Right ventricle myocardium inferior (tissue), 1 donor: ENCODE measurements around the gene MST1R. TPM values are rescaled to one million over a fixed set of nuclear protein-coding genes. Genes with fewer than 3 reads are reported as not detected.

Experiments used
- ATAC-seq: fragments of 200-7000 bp; cut with Tn5 transposase; one replicate; pipeline ENCODE4 v1.9.1; 2020; ENCODE audit warnings: mild to moderate bottlenecking, moderate library complexity
- DNase-seq: peaks from one replicate; pipeline ENCODE4 v3.0.0; 2021; ENCODE audit errors: missing footprints
- intact Hi-C: fragments of 100-400 bp; cut with DNase I; formaldehyde crosslinking; loops from one replicate; pipeline ENCODE4 v1.11.0; 2022
- total RNA-seq: library from RNA; stranded (reverse); fragmentation: NEBNext Ultra II Directional; extraction: Animal tissue kit (Norgen Biotek cat#: 25700); gene quantifications from one replicate; pipeline ENCODE4 v1.2.1, GENCODE V29; 2021
- donor health status: DM: no; HTN: yes; CAD: no; lungs with severe emphysema.

MST1R gene
- total RNA-seq, 1 donor from 2014 or later, result 1.2 TPM

GRCh38 chr3:49855662-49856061 lies 48.0 kb downstream of the MST1R start:
- ATAC-seq (no peak), DNase-seq (no peak)
- intact Hi-C loops, result no loop called here

- DNase-seq (no peak), ATAC-seq (no peak)
- intact Hi-C loops, result no loop called here
These were observed 58.0 kb downstream of the MST1R start for GRCh38 chr3:49845694-49846093.

- intact Hi-C loops, result no loop called here
- DNase-seq (no peak), ATAC-seq (no peak)
These were observed 59.0 kb downstream of the MST1R start for GRCh38 chr3:49844464-49845183.

- no peak for ATAC-seq
- DNase-seq, result no peak
- intact Hi-C loops, result no loop called here
These were observed 60.7 kb downstream of the MST1R start for GRCh38 chr3:49842843-49843517.

GRCh38 chr3:49841806-49842205 lies 61.9 kb downstream of the MST1R start:
- intact Hi-C loops, result loop anchor here (2.0 kb wide), 1 partner anchor 65 kb away; no protein-coding TSS in a partner anchor
- no peak for DNase-seq
- ATAC-seq, result no peak

- intact Hi-C loops, result loop anchor here (2.0 kb wide), 1 partner anchor 66 kb away; no protein-coding TSS in a partner anchor
- no peak for DNase-seq
- no peak for ATAC-seq
These were observed 62.5 kb downstream of the MST1R start for GRCh38 chr3:49841126-49841696.

DNA sequence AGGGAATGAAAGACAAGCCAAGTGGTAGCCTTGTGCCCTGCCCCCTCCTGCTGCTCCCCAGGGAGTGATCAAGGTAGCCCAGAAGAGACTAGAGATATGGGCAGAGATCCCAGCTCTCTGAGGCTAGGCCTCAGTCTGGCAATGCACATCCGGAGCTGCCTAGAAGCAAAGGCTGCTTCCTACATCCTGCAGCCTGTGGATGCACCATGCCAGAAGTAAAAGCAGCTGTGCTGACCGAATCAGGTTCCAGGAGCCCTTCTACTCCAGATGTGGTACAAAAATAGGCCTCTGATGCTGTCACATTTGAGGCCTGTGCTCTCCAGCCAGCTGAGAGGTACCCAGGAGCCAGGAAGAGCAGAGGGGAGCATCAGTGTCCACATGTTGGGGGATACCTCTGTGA lies 63.3 kb downstream of the MST1R start:
- intact Hi-C loops, result loop anchor here (2.0 kb wide), 1 partner anchor 66 kb away; no protein-coding TSS in a partner anchor
- DNase-seq (no peak), ATAC-seq (no peak)

DNA sequence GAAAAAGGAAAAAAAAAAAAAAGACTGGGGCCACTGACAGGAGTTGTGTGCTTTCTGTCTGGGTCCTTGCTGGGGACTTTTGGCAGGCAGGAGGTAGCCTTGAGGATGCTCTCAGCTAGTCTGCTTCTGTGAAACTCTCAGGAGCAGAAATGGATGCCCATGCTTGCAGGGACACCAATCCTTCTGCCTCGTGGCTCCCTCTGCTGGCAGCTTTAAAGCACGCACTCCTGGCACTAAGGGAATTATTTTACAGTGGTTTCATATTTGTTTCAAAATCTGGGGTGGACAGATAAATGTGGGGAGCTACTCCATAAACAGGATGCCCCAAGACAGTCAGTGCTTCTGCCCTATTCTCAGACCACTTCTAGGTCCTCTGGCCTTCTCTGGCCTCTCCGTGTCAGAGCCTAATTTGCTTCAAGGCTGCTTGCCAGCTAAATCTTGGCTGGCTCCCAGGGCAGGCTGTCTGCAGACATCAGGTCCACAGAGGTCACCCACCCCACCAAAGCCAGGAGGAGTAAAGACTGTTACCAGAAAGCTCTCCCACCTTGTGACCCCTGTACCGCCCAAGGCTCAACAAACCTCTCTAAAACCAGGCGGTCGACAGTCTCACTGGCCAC lies 64.4 kb downstream of the MST1R start:
- intact Hi-C loops, result loop anchor here (1.0 kb wide), 1 partner anchor 36 kb away; the partner anchor contains the start of gene INKA1
- DNase-seq (peak; percentile 89), ATAC-seq (peak; percentile 85)

Other genes starting within 250 kb of the MST1R start
- gene APEH, start 229.5 kb downstream of the MST1R start, total RNA-seq, result 99.5 TPM
- gene MST1, start 214.4 kb downstream of the MST1R start, total RNA-seq, result 4.6 TPM
- gene RNF123, start 214.3 kb downstream of the MST1R start, total RNA-seq, result 46.1 TPM
- gene AMIGO3, start 184.2 kb downstream of the MST1R start, total RNA-seq, result not detected
- 18.1 TPM for gene GMPPB, start 179.9 kb downstream of the MST1R start, total RNA-seq
- gene IP6K1, start 117.3 kb downstream of the MST1R start, total RNA-seq, result 19.0 TPM
- gene CDHR4, start 104.0 kb downstream of the MST1R start, total RNA-seq, result not detected
- gene INKA1, start 100.6 kb downstream of the MST1R start, total RNA-seq, result 3.1 TPM
- gene UBA7, start 89.9 kb downstream of the MST1R start, total RNA-seq, result 23.1 TPM
- 2.5 TPM for gene TRAIP, start 47.3 kb downstream of the MST1R start, total RNA-seq
- gene CAMKV, start 34.0 kb downstream of the MST1R start, total RNA-seq, result not detected
- 7.7 TPM for gene MON1A, start 25.9 kb upstream of the MST1R start, total RNA-seq
- gene RBM6, start 36.3 kb upstream of the MST1R start, total RNA-seq, result 44.3 TPM
- gene RBM5, start 185.0 kb upstream of the MST1R start, total RNA-seq, result 66.5 TPM